Glomerular endothelial cell (primary cell): ENCODE measurements around the gene AS3MT. TPM values are rescaled to one million over a fixed set of nuclear protein-coding genes. Genes with fewer than 3 reads are reported as not detected.
"Not testable (repeated sequence)": the region's sequence is repeated elsewhere in the genome, so short reads cannot be mapped to it uniquely, and the experiment has no call there.

Source experiments
- DNase-seq: peaks from one replicate; pipeline ENCODE4 v3.0.0-alpha.2; 2011; ENCODE audit warnings: low read depth, low spot score; ENCODE audit errors: extremely low read depth
- total RNA-seq: library from RNA; depleted of rRNA; stranded (reverse); fragments of >200 nt; gene quantifications from 2 replicates; pipeline ENCODE4 v1.2.3, GENCODE V29; 2015

Gene AS3MT
- total RNA-seq, 1 donor from 2014 or later = 0.82 TPM

- no peak for DNase-seq
These were observed 49.6 kb downstream of the AS3MT start for GRCh38 chr10:102918817-102919245.

DNA sequence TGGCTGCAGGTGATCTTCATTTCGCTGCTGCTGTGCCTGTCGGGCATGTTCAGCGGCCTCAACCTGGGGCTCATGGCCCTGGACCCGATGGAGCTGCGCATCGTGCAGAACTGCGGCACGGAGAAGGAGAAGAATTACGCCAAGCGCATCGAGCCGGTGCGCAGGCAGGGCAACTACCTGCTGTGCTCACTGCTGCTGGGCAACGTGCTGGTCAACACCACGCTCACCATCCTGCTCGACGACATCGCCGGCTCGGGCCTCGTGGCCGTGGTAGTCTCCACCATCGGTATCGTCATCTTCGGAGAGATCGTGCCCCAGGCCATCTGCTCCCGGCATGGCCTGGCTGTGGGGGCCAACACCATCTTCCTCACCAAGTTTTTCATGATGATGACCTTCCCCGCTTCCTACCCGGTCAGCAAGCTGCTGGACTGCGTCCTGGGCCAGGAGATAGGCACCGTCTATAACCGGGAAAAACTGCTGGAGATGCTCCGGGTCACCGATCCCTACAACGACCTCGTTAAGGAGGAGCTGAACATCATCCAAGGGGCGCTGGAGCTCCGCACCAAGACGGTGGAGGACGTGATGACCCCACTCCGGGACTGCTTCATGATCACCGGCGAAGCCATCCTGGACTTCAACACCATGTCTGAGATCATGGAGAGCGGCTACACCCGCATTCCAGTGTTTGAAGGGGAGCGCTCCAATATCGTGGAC lies 50.1 kb downstream of the AS3MT start:
- DNase-seq = no peak

DNA sequence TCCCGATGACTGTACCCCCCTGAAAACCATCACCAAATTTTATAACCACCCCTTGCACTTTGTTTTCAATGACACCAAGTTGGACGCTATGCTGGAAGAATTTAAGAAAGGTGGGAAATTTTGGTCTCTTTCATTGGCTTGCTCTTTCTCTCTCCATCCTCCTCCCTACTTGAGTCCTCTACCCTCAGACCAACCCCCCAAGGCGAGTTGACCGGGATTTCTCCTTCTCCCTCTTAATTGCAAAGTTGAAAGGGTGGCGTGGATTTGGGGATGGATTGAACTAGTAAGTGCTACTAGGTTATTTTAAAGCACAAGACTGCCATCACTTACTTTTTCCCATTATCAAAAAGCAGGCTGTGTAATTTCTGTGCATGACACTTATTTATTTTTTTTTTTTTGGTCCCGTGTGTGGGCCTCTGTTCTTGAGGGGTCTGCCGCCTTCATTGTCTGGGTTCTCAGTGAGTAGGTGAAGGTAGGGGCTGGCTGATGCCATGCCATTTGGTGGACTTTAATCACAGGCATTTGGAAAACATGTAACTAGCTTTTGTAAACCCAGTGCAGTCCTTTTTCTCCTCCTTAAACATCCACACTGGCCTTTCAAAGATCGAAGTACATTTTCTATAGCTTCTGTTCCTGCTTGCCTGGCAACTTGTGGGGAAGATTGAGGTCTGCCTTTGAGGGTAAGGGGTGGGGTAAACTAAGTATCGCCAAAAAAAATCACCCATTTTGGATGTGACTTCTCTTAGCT lies 50.9 kb downstream of the AS3MT start:
- no peak for DNase-seq

GRCh38 chr10:102923601-102924000 lies 54.3 kb downstream of the AS3MT start:
- DNase-seq = no peak

- DNase-seq = no peak
These were observed 57.6 kb downstream of the AS3MT start for GRCh38 chr10:102926842-102927241.

DNA sequence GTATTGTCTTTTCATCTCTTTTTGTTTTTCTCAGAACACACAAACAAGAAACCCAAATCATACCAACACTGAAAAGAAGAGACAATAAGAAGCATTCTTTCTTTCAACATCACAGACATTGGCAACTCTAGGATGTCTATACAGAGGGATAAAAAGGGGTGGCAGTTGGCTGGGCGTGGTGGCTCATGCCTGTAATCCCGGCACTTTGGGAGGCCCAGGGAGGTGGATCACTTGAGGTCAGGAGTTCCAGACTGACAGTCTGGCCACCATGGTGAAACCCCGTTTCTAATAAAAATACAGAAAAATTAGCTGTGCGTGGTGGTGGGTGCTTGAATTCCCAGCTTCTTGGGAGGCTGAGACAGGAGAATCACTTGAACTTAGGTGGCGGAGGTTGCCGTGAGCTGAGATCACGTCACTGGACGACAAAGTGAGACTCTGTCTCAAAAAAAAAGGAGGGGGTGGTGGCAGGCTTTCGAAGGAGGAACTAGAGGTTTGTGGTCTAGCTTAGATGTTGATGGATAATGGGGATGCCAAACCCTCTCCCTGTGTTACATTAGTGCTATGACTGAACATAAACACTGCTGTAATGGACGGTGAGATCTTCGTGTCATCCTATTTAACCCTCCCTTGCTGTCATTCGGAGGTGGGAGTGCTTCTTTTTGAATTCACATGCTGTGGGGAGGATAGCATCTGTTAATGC lies 58.2 kb downstream of the AS3MT start:
- no peak for DNase-seq

DNA sequence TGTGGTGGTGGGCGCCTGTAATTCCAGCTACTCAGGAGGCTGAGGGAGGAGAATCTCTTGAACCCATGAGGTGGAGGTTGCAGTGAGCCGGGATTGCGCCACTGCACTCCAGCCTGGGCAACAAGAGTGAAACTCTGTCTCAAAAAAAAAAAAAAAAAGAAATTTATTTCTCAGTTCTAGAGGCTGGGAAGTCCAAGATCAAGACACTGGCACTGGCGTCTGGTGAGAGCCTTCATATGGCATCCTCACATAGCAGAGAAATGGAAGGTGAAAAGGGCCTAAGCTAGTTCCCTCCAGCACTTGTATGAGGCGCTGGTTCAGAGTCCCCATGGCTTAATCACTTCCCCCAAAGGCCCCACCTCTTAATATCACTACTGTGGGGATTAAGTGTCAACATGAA lies 59.2 kb downstream of the AS3MT start:
- DNase-seq = not testable (repeated sequence)

- DNase-seq = no peak
These were observed 61.5 kb downstream of the AS3MT start for GRCh38 chr10:102930720-102931119.

- DNase-seq = no peak
These were observed 62.4 kb downstream of the AS3MT start for GRCh38 chr10:102931643-102932042.

GRCh38 chr10:102935505-102935904 lies 66.2 kb downstream of the AS3MT start:
- no peak for DNase-seq

DNA sequence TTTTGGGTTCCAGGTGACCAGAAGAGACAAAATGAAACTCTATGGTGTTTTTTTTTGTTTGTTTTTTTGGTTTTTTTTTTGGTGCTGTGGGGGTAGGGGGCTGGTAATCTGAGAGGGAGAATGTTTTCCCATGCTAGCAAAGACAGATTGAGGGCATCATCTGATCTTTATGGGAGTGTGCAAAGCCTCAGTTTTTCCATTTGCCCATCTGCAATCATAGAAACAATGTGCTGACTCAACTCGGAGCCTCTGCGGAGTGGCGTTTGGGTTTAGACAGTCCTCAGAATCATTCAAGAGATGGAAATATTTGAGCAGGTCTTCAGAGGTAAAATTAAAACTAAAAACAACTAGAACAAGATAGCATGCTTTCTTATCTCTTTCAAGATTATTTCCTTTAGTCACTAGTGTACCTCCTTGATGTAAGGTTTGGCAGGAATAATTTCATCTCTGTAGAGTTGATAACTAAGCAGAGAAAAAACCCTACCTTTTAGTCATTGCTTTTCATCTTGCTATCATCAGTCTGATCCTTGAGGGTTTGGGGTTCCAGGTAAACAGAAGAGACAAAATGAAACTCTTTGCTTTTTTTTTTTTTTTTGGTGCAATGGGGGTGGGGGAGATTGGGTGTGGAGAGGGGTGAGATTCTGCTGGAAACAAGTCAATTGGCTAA lies 66.8 kb downstream of the AS3MT start:
- DNase-seq = no peak

DNA sequence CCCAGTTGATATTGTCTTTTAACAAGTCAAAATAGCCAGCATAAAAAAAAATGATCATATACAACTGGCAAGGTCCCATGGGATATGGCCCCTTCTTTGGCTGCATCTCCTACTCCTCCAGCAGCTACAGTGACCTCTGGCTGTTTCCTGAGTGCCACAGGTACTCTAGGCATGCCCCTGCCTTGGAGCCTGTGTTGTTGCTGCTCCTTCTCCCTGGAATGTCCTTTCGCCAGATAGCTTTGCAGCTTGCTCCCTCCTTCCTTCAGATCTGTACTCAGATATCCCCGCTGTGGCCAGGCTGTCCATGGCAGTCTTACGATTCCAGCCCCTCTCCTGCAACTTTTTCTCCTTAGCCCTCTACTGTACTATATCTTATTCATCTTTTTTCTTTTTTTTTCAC lies 72.1 kb downstream of the AS3MT start:
- DNase-seq = no peak

GRCh38 chr10:102945449-102945848 lies 76.2 kb downstream of the AS3MT start:
- DNase-seq = no peak

DNA sequence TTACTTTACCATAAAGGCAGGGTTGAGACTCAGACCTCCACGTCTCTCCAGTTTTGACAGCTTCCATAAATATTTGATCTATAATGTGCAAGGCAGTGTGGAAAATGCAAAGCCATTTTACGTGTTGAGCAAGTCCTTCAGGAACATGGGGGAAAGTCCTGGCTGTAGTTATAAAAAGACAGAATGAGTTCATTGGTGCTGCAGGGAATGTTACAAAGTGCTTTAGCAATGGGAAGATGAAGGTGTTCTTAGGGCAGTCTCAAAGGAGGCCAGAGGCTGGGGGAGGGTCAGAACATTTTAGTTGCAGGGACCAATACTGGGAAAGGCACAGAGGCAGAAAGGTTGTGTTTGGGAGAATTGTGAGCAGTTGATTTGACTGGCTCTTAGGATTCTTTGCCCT lies 76.7 kb downstream of the AS3MT start:
- DNase-seq = no peak

DNA sequence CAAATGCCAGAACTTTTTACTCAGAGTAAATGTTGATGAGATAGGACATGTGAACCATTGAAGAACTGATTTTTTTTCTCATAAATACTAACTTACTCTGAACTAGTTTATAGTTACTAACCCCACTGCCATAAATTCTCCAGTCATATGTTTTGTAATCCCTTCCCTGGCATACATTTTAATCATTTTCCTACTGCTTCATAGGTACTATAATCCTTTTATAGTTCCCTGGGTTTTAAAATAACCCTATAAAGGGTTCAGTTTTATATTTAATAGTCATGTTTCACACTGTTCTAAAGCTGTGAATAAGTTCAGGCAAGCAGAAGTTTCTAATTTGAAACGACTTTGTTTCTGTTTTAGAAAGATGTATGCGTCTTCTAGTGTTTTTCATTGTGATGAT lies 77.7 kb downstream of the AS3MT start:
- no peak for DNase-seq

GRCh38 chr10:102948176-102948575 lies 78.9 kb downstream of the AS3MT start:
- no peak for DNase-seq

DNA sequence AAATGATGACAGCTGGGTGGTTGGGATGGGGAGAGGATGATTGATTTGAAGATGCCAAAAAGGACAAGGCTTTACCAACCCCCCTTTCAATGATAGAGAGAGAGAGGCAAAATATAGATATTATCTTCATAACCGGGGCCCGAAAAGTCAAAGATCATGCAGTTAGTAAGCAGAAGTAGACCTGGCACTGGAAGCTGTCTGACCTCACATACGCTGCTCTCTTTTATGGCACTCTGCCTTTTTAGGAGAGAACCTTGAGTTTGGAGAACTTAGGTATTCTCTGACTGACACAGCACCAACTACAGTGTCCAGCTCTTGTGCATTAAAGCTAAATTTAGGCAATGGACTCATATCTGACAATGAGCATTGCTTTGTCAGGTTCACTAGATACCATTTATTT lies 79.5 kb downstream of the AS3MT start:
- DNase-seq = no peak

- no peak for DNase-seq
These were observed 80.6 kb downstream of the AS3MT start for GRCh38 chr10:102949916-102950315.

- DNase-seq = no peak
These were observed 82.0 kb downstream of the AS3MT start for GRCh38 chr10:102951316-102951715.
